OCI-LY7 (cell line): Measurements from ENCODE around the gene CXCR5. TPM values are rescaled to one million over a fixed set of nuclear protein-coding genes. Genes with fewer than 3 reads are reported as not detected.
A peak's percentile ranks its signal among the peaks of the same experiment; 100 is the strongest.

Experiments
- BruUV-seq: library from RNA; stranded (reverse); fragments of 400-500 nt; replicated peaks from 2 replicates; lab custom pipeline; 2021; lab: Mats Ljungman, UMichigan
- CTCF ChIA-PET: fragments of 300-600 bp; sonication (Branson Sonifier 250); formaldehyde crosslinking; loops from one replicate; lab custom pipeline; 2022; ENCODE audit warnings: antibody characterized with exemption; ENCODE audit not compliant: unreplicated experiment; lab: Charles Lee
- POLR2A ChIA-PET: fragments of 300-600 bp; sonication (Branson Sonifier 250); formaldehyde crosslinking; loops from one replicate; lab custom pipeline; 2022; ENCODE audit warnings: antibody characterized with exemption; lab: Charles Lee
- DNase-seq: peaks from one replicate; pipeline ENCODE4 v3.0.0-alpha.2; 2015; ENCODE audit warnings: low spot score
- H2AFZ ChIP-seq: fragments of 200-600 bp; sonication (generic), shearing (Covaris generic); 2 replicates; pipeline ENCODE4 v1.6.1; 2014; ENCODE audit warnings: mild to moderate bottlenecking, antibody characterized with exemption, low read length, moderate library complexity
- H3K27ac ChIP-seq: fragments of 200-600 bp; sonication (generic); 2 replicates; pipeline ENCODE4 v1.5.1; 2014; ENCODE audit warnings: mixed run types, low read depth, mild to moderate bottlenecking, moderate library complexity, low read length, inconsistent platforms; ENCODE audit not compliant: poor library complexity, severe bottlenecking
- H3K36me3 ChIP-seq: fragments of 200-600 bp; sonication (generic); 2 replicates; pipeline ENCODE4 v1.6.1; 2014; ENCODE audit warnings: mild to moderate bottlenecking, antibody characterized with exemption, low read length, moderate library complexity, mixed read lengths; ENCODE audit not compliant: insufficient read depth
- H3K4me1 ChIP-seq: fragments of 200-600 bp; sonication (generic); 2 replicates; pipeline ENCODE4 v1.5.1; 2014; ENCODE audit warnings: mild to moderate bottlenecking, low read length; ENCODE audit not compliant: insufficient read depth, poor library complexity, severe bottlenecking
- H3K4me2 ChIP-seq: fragments of 200-600 bp; sonication (generic); 2 replicates; pipeline ENCODE4 v1.6.1; 2014; ENCODE audit warnings: mild to moderate bottlenecking, low read length
- H3K4me3 ChIP-seq: fragments of 200-600 bp; sonication (generic); 2 replicates; pipeline ENCODE4 v1.5.1; 2014; ENCODE audit warnings: mild to moderate bottlenecking, low read depth, low read length; ENCODE audit not compliant: poor library complexity, severe bottlenecking
- H3K79me2 ChIP-seq: fragments of 200-600 bp; sonication (generic); 2 replicates; pipeline ENCODE4 v1.6.1; 2016; ENCODE audit warnings: low read depth, mild to moderate bottlenecking, low read length, moderate library complexity, mixed read lengths; ENCODE audit not compliant: insufficient read depth
- H3K9me2 ChIP-seq: fragments of 200-600 bp; sonication (generic); 2 replicates; pipeline ENCODE4 v1.6.1; 2016; ENCODE audit warnings: mild to moderate bottlenecking, low read length, mixed read lengths; ENCODE audit not compliant: insufficient read depth
- H3K9me3 ChIP-seq: fragments of 200-600 bp; sonication (generic); 2 replicates; pipeline ENCODE4 v1.6.1; 2014; ENCODE audit warnings: mild to moderate bottlenecking, mixed run types, low read length, mixed read lengths
- H4K20me1 ChIP-seq: fragments of 200-600 bp; sonication (generic); 2 replicates; pipeline ENCODE4 v1.6.1; 2014; ENCODE audit warnings: mild to moderate bottlenecking, antibody characterized with exemption, low read length, moderate library complexity, mixed read lengths; ENCODE audit not compliant: insufficient read depth
- EZH2phosphoT487 ChIP-seq: fragments of 200-600 bp; sonication (generic); IDR thresholded peaks from 2 replicates; pipeline ENCODE4 v1.6.1; 2018; ENCODE audit warnings: low read depth, borderline replicate concordance, mild to moderate bottlenecking, mixed run types, antibody characterized with exemption, low read length, moderate library complexity, mixed read lengths
- intact Hi-C: fragments of 100-400 bp; cut with micrococcal nuclease; formaldehyde crosslinking; loops from one replicate; pipeline ENCODE4 v1.10.0; 2022; ENCODE audit not compliant: unreplicated experiment
- total RNA-seq, 2 experiments: library from RNA; depleted of rRNA in 1 of 2; stranded (reverse); fragments of >200 nt in 1 of 2; shearing (Covaris generic) in 1 of 2; gene quantifications; 2 replicates each; pipeline ENCODE4 v1.2.3, GENCODE V29; 2014 to 2022
- TF ChIP-seq, protein P1 (sequence below): fragments of 200-600 bp; sonication (generic); conservative IDR thresholded peaks from 2 replicates; pipeline ENCODE4 v1.5.1; 2014; ENCODE audit warnings: mild to moderate bottlenecking, antibody characterized with exemption, low read length, moderate library complexity, mixed read lengths

CXCR5 gene
- total RNA-seq, 2 experiments from 2014 or later, result 3.3 to 7.3 TPM

DNA sequence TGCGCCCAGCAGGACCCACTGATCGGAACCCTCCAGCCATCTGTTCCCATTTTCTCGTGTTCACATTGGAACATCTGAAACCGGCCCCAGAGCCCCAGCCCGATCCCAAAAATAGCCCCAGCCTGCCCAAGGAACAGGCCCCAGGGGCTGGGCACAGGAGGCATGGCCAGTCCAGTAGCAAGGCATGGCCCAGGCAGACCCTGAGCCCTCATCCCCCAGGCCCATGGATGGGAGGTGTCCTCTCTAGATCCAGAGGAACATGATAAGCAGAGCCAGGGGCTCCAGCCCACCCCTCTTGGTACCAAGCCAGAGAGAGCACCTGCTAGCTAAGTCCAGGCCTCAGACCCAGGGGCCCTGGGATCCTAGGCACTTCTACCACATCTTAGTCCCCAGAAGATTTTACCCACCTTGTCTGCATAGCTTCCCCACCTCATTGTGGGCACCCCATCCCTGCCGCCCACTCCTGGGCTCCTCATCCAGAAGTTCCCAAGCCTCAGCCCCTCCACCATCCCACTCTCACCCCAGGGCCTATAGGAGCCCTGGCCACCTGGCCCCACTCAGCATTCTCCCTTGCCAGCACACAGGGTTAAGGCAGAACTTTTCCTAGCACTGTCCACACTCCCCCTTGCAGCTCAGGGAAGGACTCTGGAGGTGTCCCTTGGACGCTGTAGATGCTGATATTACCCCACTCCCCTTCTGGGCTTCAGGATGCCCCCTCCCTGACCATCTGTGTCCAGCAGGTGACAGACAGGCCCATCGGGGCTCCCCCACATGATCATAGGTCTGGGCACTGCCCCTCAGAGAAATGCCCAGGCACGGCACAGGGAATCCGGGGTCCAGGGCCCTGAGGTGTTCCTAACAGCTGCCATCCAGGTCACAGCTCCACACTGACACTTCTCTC is 32.5 kb downstream of the CXCR5 start:
- ChIA-PET CTCF (interaction anchor here (1.0 kb wide), 1 partner anchor 10 kb away, joined by 3 read pairs; the partner anchor contains the start of gene BCL9L), POLR2A (interaction anchor here (1.0 to 1.2 kb wide), 3 partner anchors 8 to 124 kb away, joined by 3 to 6 read pairs (median 3); no protein-coding TSS in a partner anchor)
- intact Hi-C loops, result no loop called here
- BruUV-seq, result no TSS peak
- Histone ChIP-seq H3K36me3 (no peaks in the 10 kb centered on the region), H3K4me3 (no peak overlapping the region), H2AFZ (no peak overlapping the region), H4K20me1 (no peaks in the 10 kb centered on the region), H3K79me2 (peaks cover 8% of the 10 kb centered on the region; the same call in 1 of the 2 replicates), H3K9me3 (no peaks in the 10 kb centered on the region), H3K4me1 (peaks cover 89% of the 10 kb centered on the region), H3K27ac (peak overlapping the region; percentile 88), H3K9me2 (no peaks in the 10 kb centered on the region), H3K4me2 (peak overlapping the region; percentile 82)
- no peak for TF ChIP-seq EZH2phosphoT487
- TF ChIP-seq, protein P1, sequence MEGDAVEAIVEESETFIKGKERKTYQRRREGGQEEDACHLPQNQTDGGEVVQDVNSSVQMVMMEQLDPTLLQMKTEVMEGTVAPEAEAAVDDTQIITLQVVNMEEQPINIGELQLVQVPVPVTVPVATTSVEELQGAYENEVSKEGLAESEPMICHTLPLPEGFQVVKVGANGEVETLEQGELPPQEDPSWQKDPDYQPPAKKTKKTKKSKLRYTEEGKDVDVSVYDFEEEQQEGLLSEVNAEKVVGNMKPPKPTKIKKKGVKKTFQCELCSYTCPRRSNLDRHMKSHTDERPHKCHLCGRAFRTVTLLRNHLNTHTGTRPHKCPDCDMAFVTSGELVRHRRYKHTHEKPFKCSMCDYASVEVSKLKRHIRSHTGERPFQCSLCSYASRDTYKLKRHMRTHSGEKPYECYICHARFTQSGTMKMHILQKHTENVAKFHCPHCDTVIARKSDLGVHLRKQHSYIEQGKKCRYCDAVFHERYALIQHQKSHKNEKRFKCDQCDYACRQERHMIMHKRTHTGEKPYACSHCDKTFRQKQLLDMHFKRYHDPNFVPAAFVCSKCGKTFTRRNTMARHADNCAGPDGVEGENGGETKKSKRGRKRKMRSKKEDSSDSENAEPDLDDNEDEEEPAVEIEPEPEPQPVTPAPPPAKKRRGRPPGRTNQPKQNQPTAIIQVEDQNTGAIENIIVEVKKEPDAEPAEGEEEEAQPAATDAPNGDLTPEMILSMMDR, result no peak
- no peak for DNase-seq

DNA sequence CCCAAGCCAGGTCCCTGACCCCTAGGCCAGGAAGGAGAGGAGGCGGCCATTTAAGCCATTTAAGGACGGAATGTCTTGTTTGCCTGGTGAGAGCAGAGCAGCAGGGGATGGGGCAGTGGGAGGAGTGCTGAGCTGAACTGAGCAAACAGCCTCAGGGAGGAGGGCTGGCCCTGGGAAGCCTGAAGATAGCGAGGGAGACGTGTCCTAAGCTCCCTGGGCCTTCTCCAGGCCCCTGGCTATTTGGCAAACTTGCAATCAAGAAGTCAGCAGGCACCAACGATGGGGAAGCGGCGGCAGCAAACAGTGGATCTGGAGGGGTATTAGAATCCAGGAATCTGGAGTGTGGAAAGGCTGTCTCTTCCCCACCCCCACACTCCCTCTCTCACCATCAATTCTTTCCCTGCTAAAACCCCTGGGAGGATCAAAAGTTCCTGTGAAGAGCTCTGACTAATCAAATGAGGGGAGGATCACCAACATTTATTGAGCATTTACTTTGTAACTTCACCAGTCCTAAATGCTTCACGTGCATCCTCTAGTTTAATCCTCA is 33.2 kb downstream of the CXCR5 start:
- DNase-seq, result no peak
- intact Hi-C loops, result no loop called here
- H3K27ac ChIP-seq, result peak overlapping the region; percentile 0
- H3K79me2 ChIP-seq, result peaks cover 8% of the 10 kb centered on the region; the same call in 1 of the 2 replicates
- CTCF ChIA-PET, result interaction anchor here (0.6 to 1.0 kb wide), 2 partner anchors 9 to 13 kb away, joined by 3 to 18 read pairs; partner anchors contain the start of gene BCL9L
- H2AFZ ChIP-seq, result no peak overlapping the region
- peak overlapping the region; percentile 82; the same call in 1 of the 2 replicates for H3K4me2 ChIP-seq
- H3K4me3 ChIP-seq, result no peak overlapping the region
- H4K20me1 ChIP-seq, result no peaks in the 10 kb centered on the region
- POLR2A ChIA-PET, result interaction anchor here (0.6 to 1.2 kb wide), 4 partner anchors 19 to 639 kb away, joined by 3 to 6 read pairs (median 4); no protein-coding TSS in a partner anchor
- H3K9me2 ChIP-seq, result no peaks in the 10 kb centered on the region
- TF ChIP-seq, protein P1, result no peak
- no peaks in the 10 kb centered on the region for H3K36me3 ChIP-seq
- H3K4me1 ChIP-seq, result peaks cover 88% of the 10 kb centered on the region
- no TSS peak for BruUV-seq
- H3K9me3 ChIP-seq, result no peaks in the 10 kb centered on the region
